Stimulated activated CD8-positive, alpha-beta memory T cell treated with anti-CD3 and anti-CD28 coated beads, Interleukin-2, amount 100 ng/mL, for 1 hour (primary cell): ENCODE results near the gene PTGDS.
"Not testable (repeated sequence)": the region's sequence is repeated elsewhere in the genome, so short reads cannot be mapped to it uniquely, and the experiment has no call there.

Source experiments
- DNase-seq, 2 donors: peaks; one replicate each; pipeline ENCODE4 v3.0.0-alpha.2; 2020; ENCODE audit warnings: low read depth in 2 of 2

PTGDS gene

GRCh38 chr9:136990242-136990911, 13.1 kb downstream of the PTGDS start:
- DNase-seq = no peak

- DNase-seq = peak; percentile 88 to 91
Measured at GRCh38 chr9:136991993-136992818, 14.9 kb downstream of the PTGDS start, which contains the start of gene PAXX. PAXX (plus strand) TSS chr9:136992422; CDS start chr9:136992444, 22 bp downstream.

- no peak for DNase-seq
Measured at GRCh38 chr9:136992819-136993369, 15.6 kb downstream of the PTGDS start.

GRCh38 chr9:136994180-136994887, 17.0 kb downstream of the PTGDS start:
- no peak for DNase-seq

- DNase-seq = no peak
Measured at GRCh38 chr9:136994888-136995230, 17.6 kb downstream of the PTGDS start.

- no peak for DNase-seq
Measured at GRCh38 chr9:136995362-136995761, 18.1 kb downstream of the PTGDS start.

- DNase-seq = no peak
Measured at GRCh38 chr9:136995772-136996311, 18.5 kb downstream of the PTGDS start.

- peak; percentile 28 to 43 for DNase-seq
Measured at GRCh38 chr9:136996361-136997292, 19.3 kb downstream of the PTGDS start, which contains the start of gene CLIC3. CLIC3 (minus strand) TSS chr9:136996568; CDS start chr9:136996543, 25 bp downstream.

- DNase-seq = no peak
Measured at GRCh38 chr9:136997371-136997770, 20.1 kb downstream of the PTGDS start.

GRCh38 chr9:136997830-136998234, 20.5 kb downstream of the PTGDS start:
- DNase-seq = peak in 1 of 2 donors; percentile 25

GRCh38 chr9:137000177-137000930, 23.1 kb downstream of the PTGDS start:
- DNase-seq = no peak

GRCh38 chr9:137001857-137002645, 24.7 kb downstream of the PTGDS start:
- no peak for DNase-seq

GRCh38 chr9:137002646-137003041, 25.3 kb downstream of the PTGDS start:
- DNase-seq = no peak

- not testable (repeated sequence) for DNase-seq
Measured at GRCh38 chr9:137004285-137004684, 27.0 kb downstream of the PTGDS start.

GRCh38 chr9:137006116-137007003, 29.1 kb downstream of the PTGDS start:
- no peak for DNase-seq

GRCh38 chr9:137007108-137007815, 30.0 kb downstream of the PTGDS start:
- no peak for DNase-seq

GRCh38 chr9:137007816-137008270, 30.5 kb downstream of the PTGDS start:
- DNase-seq = no peak
